Kidney (tissue), 14 donors: ENCODE data around the gene BABAM2. TPM values are rescaled to one million over a fixed set of nuclear protein-coding genes. Genes with fewer than 3 reads are reported as not detected.
"Not testable (repeated sequence)": the region's sequence is repeated elsewhere in the genome, so short reads cannot be mapped to it uniquely, and the experiment has no call there.

ENCODE experiments used
- DNase-seq, 5 donors: peaks; one replicate each; pipeline ENCODE4 v3.0.0-alpha.2; 2013 to 2020
- FAIRE-seq: peaks from 2 replicates; lab custom pipeline; 2012; peaks lifted over from hg19 to GRCh38; lab: Jason Lieb, UNC
- H3K27ac ChIP-seq, 2 donors: one replicate each; pipeline ENCODE4 v1.7.0; 2013; ENCODE audit warnings: low read depth in 2 of 2, low read length in 2 of 2, inconsistent platforms in 1 of 2
- H3K27me3 ChIP-seq: one replicate; pipeline ENCODE4 v1.7.1; 2013; ENCODE audit warnings: low read length, inconsistent platforms; ENCODE audit not compliant: control insufficient read depth, insufficient read depth
- H3K36me3 ChIP-seq, 3 donors: one replicate each; pipeline versions ENCODE4 v1.7.0 to v1.7.1; 2013; ENCODE audit warnings: low read length in 3 of 3, control low read depth in 1 of 3, inconsistent platforms in 1 of 3; ENCODE audit not compliant: insufficient read depth in 3 of 3, control insufficient read depth in 2 of 3
- H3K4me1 ChIP-seq, 3 donors: one replicate each; pipeline versions ENCODE4 v1.7.0 to v1.7.1; 2013; ENCODE audit warnings: low read length in 3 of 3, inconsistent platforms in 1 of 3, low read depth in 1 of 3; ENCODE audit not compliant: control insufficient read depth in 2 of 3, insufficient read depth in 2 of 3
- H3K4me3 ChIP-seq, 3 donors: one replicate each; pipeline versions ENCODE4 v1.7.0 to v1.8.1; 2013; ENCODE audit warnings: low read length in 3 of 3, control low read depth in 1 of 3, inconsistent platforms in 1 of 3
- H3K9ac ChIP-seq, 3 donors: one replicate each; pipeline versions ENCODE4 v1.7.0 to v1.7.1; 2013; ENCODE audit warnings: low read length in 3 of 3, control low read depth in 1 of 3, inconsistent platforms in 1 of 3
- H3K9me3 ChIP-seq, 3 donors: one replicate each; pipeline versions ENCODE4 v1.7.0 to v1.7.1; 2013; ENCODE audit warnings: low read length in 3 of 3, control low read depth in 1 of 3, inconsistent platforms in 1 of 3; ENCODE audit not compliant: control insufficient read depth in 2 of 3, insufficient read depth in 1 of 3
- CTCF ChIP-seq: IDR thresholded peaks from 3 replicates; pipeline ENCODE4 v1.5.1; 2012; ENCODE audit warnings: mild to moderate bottlenecking, moderate library complexity, borderline replicate concordance; ENCODE audit not compliant: insufficient read depth; ENCODE audit errors: extremely low read depth
- intact Hi-C: fragments of 100-400 bp; cut with DNase I; formaldehyde crosslinking; loops from one replicate; pipeline ENCODE4 v1.11.1; 2022
- polyA plus RNA-seq: library from polyadenylated mRNA; stranded (reverse); fragments of 350-450 nt; fragmentation: Illumina TruSeq; extraction: RNeasy Lipid Tissue Mini Kit (QIAGEN cat#74804); gene quantifications from one replicate; pipeline ENCODE4 v1.2.3, GENCODE V29; 2014; ENCODE audit warnings: low read depth, low replicate concordance; ENCODE audit not compliant: insufficient read depth
- total RNA-seq: library from RNA; stranded (reverse); fragmentation: NEBNext Ultra II Directional; extraction: Animal tissue kit (Norgen Biotek cat#: 25700); gene quantifications from one replicate; pipeline ENCODE4 v1.2.1, GENCODE V29; 2021
- donor health status: control.
- donor health status: control.
- donor health status: control.
- donor health status: control.
- donor health status: control.
- donor health status: DM: yes; HTN: yes; CAD: no.
- donor health status: Normal renal cell carcinoma (clear cell type).

BABAM2 gene
- total and polyA plus RNA-seq, 2 donors from 2014 or later: 68.4 to 74.1 TPM

DNA sequence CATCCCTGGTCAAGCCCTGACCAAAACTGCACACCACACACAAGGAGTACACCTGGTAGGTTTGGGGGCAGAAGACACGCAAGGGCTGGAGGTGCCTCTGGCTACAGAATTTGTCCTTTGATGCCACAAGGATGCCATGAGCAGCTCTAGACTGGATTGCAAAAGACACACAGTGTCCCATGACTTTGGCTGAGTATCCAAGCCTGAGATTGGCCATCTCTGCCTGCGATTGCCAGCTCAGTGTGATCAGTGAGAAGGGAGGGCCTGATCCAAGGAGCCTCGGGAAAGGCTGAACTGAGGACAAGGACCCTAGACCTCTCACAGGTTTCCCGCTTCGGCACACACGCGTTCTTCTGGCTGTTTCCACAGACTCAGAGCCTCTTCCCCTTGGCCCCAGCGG is 442.2 kb downstream of the BABAM2 start:
- H3K9me3 ChIP-seq: no peaks in the 10 kb centered on the region
- FAIRE-seq: no peak
- no peak overlapping the region for H3K9ac ChIP-seq
- H3K27ac ChIP-seq: no peak overlapping the region
- intact Hi-C loops: no loop called here
- TF ChIP-seq CTCF: no peak
- no peaks in the 10 kb centered on the region for H3K36me3 ChIP-seq
- DNase-seq: no peak
- H3K4me1 ChIP-seq: peaks cover 0 to 13% (median under 1%) of the 10 kb centered on the region in 3 donors
- H3K27me3 ChIP-seq: no peaks in the 10 kb centered on the region
- no peak overlapping the region for H3K4me3 ChIP-seq

DNA sequence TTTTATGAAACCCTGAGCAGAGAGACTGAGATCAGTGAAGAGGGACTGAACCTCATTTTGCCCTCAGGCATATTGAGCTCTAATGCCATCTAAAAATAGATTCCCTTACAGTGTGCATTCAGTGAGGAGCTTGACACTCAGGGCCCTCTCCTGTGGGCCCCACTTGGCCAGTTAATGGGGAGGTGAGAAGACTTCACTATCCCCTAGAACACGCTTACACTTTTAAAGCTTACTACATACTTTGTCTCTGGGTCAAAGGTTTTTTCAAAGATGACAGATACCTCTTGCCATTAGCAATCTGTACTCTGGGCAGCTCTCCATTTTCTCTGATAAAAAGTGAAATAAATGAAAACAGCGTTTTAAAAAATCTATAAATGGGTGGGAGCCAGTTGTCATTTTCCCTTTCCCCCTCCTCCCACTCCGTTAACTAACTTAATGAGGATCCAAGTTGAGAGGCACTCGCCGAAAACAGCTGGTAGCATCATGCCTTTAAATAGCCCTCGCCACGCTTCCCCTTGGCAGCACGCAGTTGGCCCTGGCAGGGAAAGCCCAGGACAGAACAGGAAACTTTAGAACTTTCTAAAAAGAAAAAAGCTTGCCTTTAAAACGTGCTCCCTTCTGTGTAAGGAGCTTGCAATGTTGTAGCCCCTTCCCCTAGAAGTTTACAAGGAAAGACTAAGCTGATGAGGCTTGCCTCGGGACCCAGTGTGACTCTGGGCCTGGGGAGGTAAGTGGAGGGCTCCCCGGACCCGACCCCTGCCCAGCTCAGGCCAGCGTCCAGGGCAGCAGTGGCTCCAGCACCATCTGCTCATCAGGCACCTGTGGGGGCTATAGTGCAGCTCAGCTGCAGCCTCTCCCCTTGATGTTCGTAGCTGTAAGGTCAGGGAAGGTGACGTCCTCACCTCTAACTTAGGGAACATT is 443.3 kb downstream of the BABAM2 start:
- no peaks in the 10 kb centered on the region for H3K27me3 ChIP-seq
- H3K27ac ChIP-seq: no peak overlapping the region
- no peaks in the 10 kb centered on the region for H3K9me3 ChIP-seq
- DNase-seq (no peak), FAIRE-seq (no peak)
- no peak overlapping the region for H3K9ac ChIP-seq
- H3K36me3 ChIP-seq: no peaks in the 10 kb centered on the region
- H3K4me3 ChIP-seq: no peak overlapping the region
- H3K4me1 ChIP-seq: peaks cover 0 to 12% (median 2%) of the 10 kb centered on the region in 3 donors
- intact Hi-C loops: no loop called here
- no peak for TF ChIP-seq CTCF

DNA sequence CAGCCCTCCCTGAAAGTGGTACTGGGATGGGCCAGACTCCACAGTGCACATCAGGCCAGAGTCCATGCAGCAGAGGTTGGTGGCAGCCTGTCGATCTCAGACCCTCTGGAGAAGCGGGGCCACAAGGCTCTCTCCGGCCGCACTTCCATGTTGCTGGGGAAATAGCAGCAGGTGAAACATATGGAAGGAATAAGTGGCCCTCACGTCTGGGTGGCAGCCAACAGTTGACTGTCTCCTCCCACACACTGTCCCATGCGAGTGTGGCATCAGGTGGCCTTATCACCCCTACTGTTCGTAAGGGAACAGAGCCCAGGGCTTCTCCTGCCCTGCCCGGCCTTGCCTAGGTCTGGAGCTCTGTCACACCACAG is 444.0 kb downstream of the BABAM2 start:
- no peak for TF ChIP-seq CTCF
- no peak for DNase-seq

DNA sequence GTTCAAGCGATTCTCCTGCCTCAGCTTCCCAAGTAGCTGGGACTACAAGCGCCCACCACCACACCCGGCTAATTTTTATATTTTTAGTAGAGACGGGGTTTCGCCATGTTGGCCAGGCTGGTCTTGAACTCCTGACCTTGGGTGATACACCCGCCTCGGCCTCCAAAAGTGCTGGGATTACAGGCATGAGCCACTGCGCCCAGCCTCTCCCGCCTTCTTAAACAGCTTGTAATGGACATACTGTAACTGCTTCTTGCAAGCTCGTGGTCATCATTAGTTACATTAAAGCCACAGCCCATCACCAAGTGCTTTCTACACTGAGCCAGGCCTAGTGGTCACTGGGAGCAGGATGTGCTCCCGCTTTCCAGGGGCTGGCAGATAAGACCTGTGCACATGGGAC is 444.7 kb downstream of the BABAM2 start:
- intact Hi-C loops, H3K9ac ChIP-seq, H3K4me3 ChIP-seq, H3K36me3 ChIP-seq, FAIRE-seq, H3K27ac ChIP-seq, H3K27me3 ChIP-seq, DNase-seq, H3K9me3 ChIP-seq: not testable (repeated sequence)
- H3K4me1 ChIP-seq: peaks cover 0 to 12% (median 2%) of the 10 kb centered on the region in 3 donors

More for the DNA sequence above, 444.0 kb downstream of the BABAM2 start:
- no peaks in the 10 kb centered on the region for H3K36me3 ChIP-seq
- H3K27me3 ChIP-seq: no peaks in the 10 kb centered on the region
- peaks cover 0 to 12% (median 2%) of the 10 kb centered on the region in 3 donors for H3K4me1 ChIP-seq
- no peak for FAIRE-seq
- no peaks in the 10 kb centered on the region for H3K9me3 ChIP-seq
- H3K27ac ChIP-seq: no peak overlapping the region
- H3K4me3 ChIP-seq: no peak overlapping the region
- no peak overlapping the region for H3K9ac ChIP-seq
- intact Hi-C loops: no loop called here
